ENCODE data around the gene DUOXA2.
A peak's percentile ranks its signal among the peaks of the same experiment; 100 is the strongest.
"Not testable (repeated sequence)": the region's sequence is repeated elsewhere in the genome, so short reads cannot be mapped to it uniquely, and the experiment has no call there.

GRCh38 chr15:45135705-45136377, 21.7 kb downstream of the DUOXA2 start:
- not testable (repeated sequence) for TF ChIP-seq CTCF (conservative IDR thresholded peaks at IDR 0.05; ENCODE audit: low read depth in 2 of 2); POLR2AphosphoS5 (IDR thresholded peaks at IDR 0.05; ENCODE audit: low read depth); REST (IDR thresholded peaks at IDR 0.05; ENCODE audit: unreplicated experiment); ETS1 (IDR thresholded peaks at IDR 0.05); JUNB (IDR thresholded peaks at IDR 0.05; ENCODE audit: unreplicated experiment)
- TF ChIP-seq EZH2 (IDR thresholded peaks at IDR 0.05; ENCODE audit: low read depth, unreplicated experiment) = peak; percentile 61
